Uterus (tissue), 2 donors: ENCODE results near the gene SLC8A1.

ENCODE experiments used
- CTCF ChIP-seq, 4 experiments: fragments of 200-600 bp in 2 of 4; fragments of 450-650 bp in 2 of 4; sonication (generic) in 2 of 4; IDR thresholded peaks; one replicate each; pipeline ENCODE4 v1.5.1; 2016 to 2019; ENCODE audit warnings: antibody characterized with exemption in 4 of 4, mild to moderate bottlenecking in 2 of 4, moderate library complexity in 1 of 4
- POLR2A ChIP-seq, 2 donors: fragments of 450-650 bp; IDR thresholded peaks; one replicate each; pipeline ENCODE4 v1.6.1; 2016; ENCODE audit warnings: antibody characterized with exemption in 2 of 2, mild to moderate bottlenecking in 1 of 2, moderate library complexity in 1 of 2

- TF ChIP-seq CTCF (IDR thresholded peaks at IDR 0.05) (no peak), POLR2A (IDR thresholded peaks at IDR 0.05) (no peak)
Measured at GRCh38 chr2:40384233-40384632, 67.7 kb downstream of the SLC8A1 start.
